HG03571 (cell line): ENCODE data around the gene HMCN1.
"Not testable (repeated sequence)": the region's sequence is repeated elsewhere in the genome, so short reads cannot be mapped to it uniquely, and the experiment has no call there.

ENCODE experiments used
- ATAC-seq: cut with Tn5 transposase; IDR thresholded peaks from one replicate; pipeline ENCODE4 v1.9.1; 2021; ENCODE audit not compliant: unreplicated experiment

Gene HMCN1

GRCh38 chr1:185739967-185740366 is 5.8 kb downstream of the HMCN1 start:
- no peak for ATAC-seq

GRCh38 chr1:185741551-185741950 is 7.4 kb downstream of the HMCN1 start:
- no peak for ATAC-seq

- ATAC-seq = no peak
Measured at GRCh38 chr1:185742403-185742802, 8.2 kb downstream of the HMCN1 start.

GRCh38 chr1:185745165-185745564 is 11.0 kb downstream of the HMCN1 start:
- ATAC-seq = no peak

- no peak for ATAC-seq
Measured at GRCh38 chr1:185759061-185759460, 24.9 kb downstream of the HMCN1 start.

- no peak for ATAC-seq
Measured at GRCh38 chr1:185761841-185762240, 27.6 kb downstream of the HMCN1 start.

- ATAC-seq = no peak
Measured at GRCh38 chr1:185767508-185768120, 33.4 kb downstream of the HMCN1 start.

- ATAC-seq = no peak
Measured at GRCh38 chr1:185768371-185768770, 34.2 kb downstream of the HMCN1 start.

- no peak for ATAC-seq
Measured at GRCh38 chr1:185769136-185769535, 34.9 kb downstream of the HMCN1 start.

GRCh38 chr1:185774394-185774793 is 40.2 kb downstream of the HMCN1 start:
- no peak for ATAC-seq

- no peak for ATAC-seq
Measured at GRCh38 chr1:185775501-185775900, 41.3 kb downstream of the HMCN1 start.

GRCh38 chr1:185776522-185776921 is 42.3 kb downstream of the HMCN1 start:
- ATAC-seq = no peak

- not testable (repeated sequence) for ATAC-seq
Measured at GRCh38 chr1:185783860-185784259, 49.7 kb downstream of the HMCN1 start.

- no peak for ATAC-seq
Measured at GRCh38 chr1:185785586-185785985, 51.4 kb downstream of the HMCN1 start.

GRCh38 chr1:185786524-185786923 is 52.3 kb downstream of the HMCN1 start:
- ATAC-seq = no peak

- no peak for ATAC-seq
Measured at GRCh38 chr1:185787238-185787637, 53.0 kb downstream of the HMCN1 start.

GRCh38 chr1:185788386-185788785 is 54.2 kb downstream of the HMCN1 start:
- ATAC-seq = no peak

GRCh38 chr1:185789501-185790193 is 55.5 kb downstream of the HMCN1 start:
- ATAC-seq = no peak

- ATAC-seq = no peak
Measured at GRCh38 chr1:185790194-185790735, 56.1 kb downstream of the HMCN1 start.

GRCh38 chr1:185792040-185792439 is 57.8 kb downstream of the HMCN1 start:
- no peak for ATAC-seq

GRCh38 chr1:185794495-185794894 is 60.3 kb downstream of the HMCN1 start:
- not testable (repeated sequence) for ATAC-seq

GRCh38 chr1:185795181-185795580 is 61.0 kb downstream of the HMCN1 start:
- ATAC-seq = no peak
